ENCODE results near the gene REXO4. TPM values are rescaled to one million over a fixed set of nuclear protein-coding genes. Genes with fewer than 3 reads are reported as not detected.

REXO4 gene
- total and polyA plus RNA-seq, 10 of the 15 experiments (the other 5 are each of a cell fraction or from before 2014, with no cell fraction given), result 2.7 to 43.9 (median 30.5) TPM

- no peak for TF ChIP-seq CUX1 (IDR thresholded peaks at IDR 0.05; ENCODE audit: insufficient replicate concordance, low read depth, low read length)
- TF ChIP-seq JUNB (IDR thresholded peaks at IDR 0.05), result no peak; the same call in 1 of the 2 replicates
- no peak for TF ChIP-seq PBX3 (IDR thresholded peaks at IDR 0.05; ENCODE audit: insufficient replicate concordance, low read depth, low read length)
- peak; percentile 69; the same call in 1 of the 2 replicates for TF ChIP-seq SMARCA5 (IDR thresholded peaks at IDR 0.05)
- TF ChIP-seq CEBPB (IDR thresholded peaks at IDR 0.05; ENCODE audit: borderline replicate concordance in 1 of 2, low read depth in 2 of 2, low read length in 2 of 2), result no peak
- TF ChIP-seq BHLHE40 (IDR thresholded peaks at IDR 0.05; ENCODE audit: borderline replicate concordance in 1 of 2, low read depth in 2 of 2, low read length in 1 of 2), result peak; percentile 98 to 100
- TF ChIP-seq CTCF (IDR thresholded peaks at IDR 0.05 in 2 of 3, conservative IDR thresholded peaks at IDR 0.05 in 1 of 3; ENCODE audit: control insufficient read depth in 2 of 3, extremely low read depth in 1 of 3, insufficient read depth in 1 of 3, low read depth in 3 of 3, low read length in 3 of 3), result no peak
- no peak for TF ChIP-seq SUZ12 (IDR thresholded peaks at IDR 0.05; ENCODE audit: unreplicated experiment)
- no peak for TF ChIP-seq SREBF2 (IDR thresholded peaks at IDR 0.05; ENCODE audit: low read length)
- TF ChIP-seq ZBTB40 (IDR thresholded peaks at IDR 0.05; ENCODE audit: borderline replicate concordance), result peak; percentile 100
- peak; percentile 99 for TF ChIP-seq NR2F1 (conservative IDR thresholded peaks at IDR 0.05)
- TF ChIP-seq PAX5 (IDR thresholded peaks at IDR 0.05; ENCODE audit: borderline replicate concordance, low read depth, low read length), result peak; percentile 49; the same call in 1 of the 2 replicates
Observed at GRCh38 chr9:133417541-133418461, at the start of gene REXO4 (continued).

Data from GM12878 (cell line).